NCI-H146 (cell line): ENCODE results near the gene PEAK1.

Experiments
- DNase-seq: peaks from one replicate; lab custom pipeline; 2025; lab: John Stamatoyannopoulos, UW

PEAK1 gene

GRCh38 chr15:77059786-77060361 lies 360.0 kb downstream of the PEAK1 start:
- no peak for DNase-seq

DNA sequence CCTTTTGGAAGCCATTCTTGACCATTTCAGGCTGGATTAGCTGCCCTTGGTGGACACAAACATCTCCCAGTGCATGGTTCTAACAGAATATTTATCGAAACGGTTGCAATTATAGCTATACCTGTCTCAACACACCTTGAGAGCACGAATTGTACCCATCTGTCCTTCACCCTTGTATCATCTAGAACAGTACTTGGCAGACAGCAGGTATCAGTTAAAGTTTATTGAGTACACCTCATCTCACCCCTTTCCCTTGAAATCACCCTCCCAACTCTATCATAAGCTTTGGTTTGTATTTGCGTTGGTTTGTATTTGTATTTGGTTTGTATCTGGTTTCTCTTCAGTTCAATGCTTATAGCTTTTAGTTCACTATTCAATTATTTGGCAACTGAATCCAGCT lies 361.4 kb downstream of the PEAK1 start:
- no peak for DNase-seq

GRCh38 chr15:77057685-77058084 lies 362.2 kb downstream of the PEAK1 start:
- DNase-seq = no peak

DNA sequence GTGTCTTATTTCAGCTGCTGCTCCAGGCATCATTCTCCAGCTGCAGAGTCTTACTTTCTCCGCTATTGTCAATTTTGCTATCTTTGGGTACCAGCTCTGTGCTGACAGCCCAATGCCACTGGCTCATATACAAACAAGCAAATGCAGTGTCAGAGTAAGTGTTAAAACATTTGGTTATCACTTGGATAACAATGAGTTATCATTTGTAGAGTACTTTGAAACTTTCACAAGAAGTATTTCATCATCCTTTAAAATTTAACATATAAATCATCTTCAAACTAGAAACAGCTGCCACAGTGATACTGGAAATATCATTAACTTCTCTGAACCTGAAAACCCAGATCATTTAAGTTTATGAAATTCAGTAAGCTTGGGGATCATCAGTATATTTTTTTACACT lies 362.8 kb downstream of the PEAK1 start:
- DNase-seq = no peak

- no peak for DNase-seq
Observed at GRCh38 chr15:77053709-77054108, 366.2 kb downstream of the PEAK1 start.

- DNase-seq = no peak
Observed at GRCh38 chr15:77052556-77052955, 367.3 kb downstream of the PEAK1 start.
